SK-N-SH treated with all-trans-retinoic acid at 6 μM for 48 hours (cell line): ENCODE data around the gene GALNT13.

Experiments used
- BACH2 ChIP-seq: fragments of 250-450 bp; sonication (Bioruptor Pico); IDR thresholded peaks from 2 replicates; pipeline ENCODE4 v1.9.0; 2021; ENCODE audit warnings: mild to moderate bottlenecking, borderline replicate concordance
- CSDC2 ChIP-seq: fragments of 250-450 bp; sonication (Bioruptor Pico); IDR thresholded peaks from 2 replicates; pipeline ENCODE4 v1.5.0; 2020; ENCODE audit warnings: mild to moderate bottlenecking, moderate library complexity
- ESRRG ChIP-seq: fragments of 250-450 bp; sonication (Bioruptor Pico); IDR thresholded peaks from 2 replicates; pipeline ENCODE4 v1.6.1; 2021; ENCODE audit warnings: mild to moderate bottlenecking
- ISL1 ChIP-seq: fragments of 250-450 bp; sonication (Bioruptor Pico); IDR thresholded peaks from 2 replicates; pipeline ENCODE4 v2.1.2; 2022; ENCODE audit warnings: mild to moderate bottlenecking, moderate library complexity
- POU6F1 ChIP-seq: fragments of 250-450 bp; sonication (Bioruptor Pico); IDR thresholded peaks from 2 replicates; pipeline ENCODE4 v1.8.0; 2021; ENCODE audit warnings: low read depth, mild to moderate bottlenecking, moderate library complexity, borderline replicate concordance
- PPARA ChIP-seq: fragments of 250-450 bp; sonication (Bioruptor Pico); IDR thresholded peaks from 2 replicates; pipeline ENCODE4 v1.5.0; 2020; ENCODE audit warnings: mild to moderate bottlenecking, borderline replicate concordance
- SNAI2 ChIP-seq: fragments of 250-450 bp; sonication (Bioruptor Pico); IDR thresholded peaks from 2 replicates; pipeline ENCODE4 v1.5.0; 2020; ENCODE audit warnings: mild to moderate bottlenecking, moderate library complexity
- TCF4 ChIP-seq: fragments of 250-450 bp; sonication (Bioruptor Pico); IDR thresholded peaks from 2 replicates; pipeline ENCODE4 v1.8.0; 2021; ENCODE audit warnings: mild to moderate bottlenecking, moderate library complexity, borderline replicate concordance
- TOX ChIP-seq: fragments of 250-450 bp; sonication (Bioruptor Pico); IDR thresholded peaks from 2 replicates; pipeline ENCODE4 v1.8.0; 2021; ENCODE audit warnings: mild to moderate bottlenecking, moderate library complexity, borderline replicate concordance
- ZFP3 ChIP-seq: fragments of 250-450 bp; sonication (Bioruptor Pico); IDR thresholded peaks from 2 replicates; pipeline ENCODE4 v1.5.0; 2020; ENCODE audit warnings: mild to moderate bottlenecking, moderate library complexity
- ZNF565 ChIP-seq: fragments of 450-650 bp; formaldehyde crosslinking; conservative IDR thresholded peaks from 2 replicates; pipeline ENCODE4 v1.5.0; 2020; ENCODE audit warnings: low read depth, mild to moderate bottlenecking, moderate library complexity
- TF ChIP-seq, protein P1 (sequence below): fragments of 250-450 bp; sonication (Bioruptor Pico); IDR thresholded peaks from 2 replicates; pipeline ENCODE4 v1.8.0; 2020; ENCODE audit warnings: mild to moderate bottlenecking, moderate library complexity, borderline replicate concordance
- TF ChIP-seq, protein P2 (sequence below): fragments of 250-450 bp; sonication (Bioruptor Pico); IDR thresholded peaks from 2 replicates; pipeline ENCODE4 v1.5.0; 2020; ENCODE audit warnings: mild to moderate bottlenecking, moderate library complexity
- TF ChIP-seq, protein P3 (sequence below): fragments of 250-450 bp; sonication (Bioruptor Pico); IDR thresholded peaks from 2 replicates; pipeline ENCODE4 v1.5.1; 2020; ENCODE audit warnings: low read depth, mild to moderate bottlenecking, moderate library complexity

DNA sequence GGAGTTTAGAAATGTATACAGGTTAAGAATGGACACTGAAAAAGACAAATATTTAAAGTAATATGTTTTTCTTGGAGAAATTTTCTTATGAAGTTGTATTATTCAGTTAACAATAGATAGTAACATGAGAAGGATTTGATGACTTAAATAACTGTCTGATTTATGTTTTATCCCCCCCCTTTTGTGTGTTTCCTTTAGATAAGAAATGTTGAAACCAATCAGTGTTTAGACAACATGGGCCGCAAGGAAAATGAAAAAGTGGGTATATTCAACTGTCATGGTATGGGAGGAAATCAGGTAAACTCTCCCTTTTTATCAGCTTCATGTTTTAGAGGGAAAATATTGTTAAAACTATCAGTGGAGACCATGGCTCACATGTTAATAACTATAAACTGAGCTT, 537.1 kb downstream of the GALNT13 start:
- TF ChIP-seq, protein P1, sequence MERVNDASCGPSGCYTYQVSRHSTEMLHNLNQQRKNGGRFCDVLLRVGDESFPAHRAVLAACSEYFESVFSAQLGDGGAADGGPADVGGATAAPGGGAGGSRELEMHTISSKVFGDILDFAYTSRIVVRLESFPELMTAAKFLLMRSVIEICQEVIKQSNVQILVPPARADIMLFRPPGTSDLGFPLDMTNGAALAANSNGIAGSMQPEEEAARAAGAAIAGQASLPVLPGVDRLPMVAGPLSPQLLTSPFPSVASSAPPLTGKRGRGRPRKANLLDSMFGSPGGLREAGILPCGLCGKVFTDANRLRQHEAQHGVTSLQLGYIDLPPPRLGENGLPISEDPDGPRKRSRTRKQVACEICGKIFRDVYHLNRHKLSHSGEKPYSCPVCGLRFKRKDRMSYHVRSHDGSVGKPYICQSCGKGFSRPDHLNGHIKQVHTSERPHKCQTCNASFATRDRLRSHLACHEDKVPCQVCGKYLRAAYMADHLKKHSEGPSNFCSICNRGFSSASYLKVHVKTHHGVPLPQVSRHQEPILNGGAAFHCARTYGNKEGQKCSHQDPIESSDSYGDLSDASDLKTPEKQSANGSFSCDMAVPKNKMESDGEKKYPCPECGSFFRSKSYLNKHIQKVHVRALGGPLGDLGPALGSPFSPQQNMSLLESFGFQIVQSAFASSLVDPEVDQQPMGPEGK (CRISPR knock-in tag): no peak
- TF ChIP-seq ZNF565 (CRISPR knock-in tag) (no peak), ISL1 (CRISPR knock-in tag) (no peak), TOX (CRISPR knock-in tag) (no peak), CSDC2 (no peak), PPARA (CRISPR knock-in tag) (no peak), POU6F1 (no peak), SNAI2 (no peak), TCF4 (CRISPR knock-in tag) (no peak), BACH2 (CRISPR knock-in tag) (no peak), ZFP3 (no peak), ESRRG (CRISPR knock-in tag) (no peak)
- TF ChIP-seq, protein P2, sequence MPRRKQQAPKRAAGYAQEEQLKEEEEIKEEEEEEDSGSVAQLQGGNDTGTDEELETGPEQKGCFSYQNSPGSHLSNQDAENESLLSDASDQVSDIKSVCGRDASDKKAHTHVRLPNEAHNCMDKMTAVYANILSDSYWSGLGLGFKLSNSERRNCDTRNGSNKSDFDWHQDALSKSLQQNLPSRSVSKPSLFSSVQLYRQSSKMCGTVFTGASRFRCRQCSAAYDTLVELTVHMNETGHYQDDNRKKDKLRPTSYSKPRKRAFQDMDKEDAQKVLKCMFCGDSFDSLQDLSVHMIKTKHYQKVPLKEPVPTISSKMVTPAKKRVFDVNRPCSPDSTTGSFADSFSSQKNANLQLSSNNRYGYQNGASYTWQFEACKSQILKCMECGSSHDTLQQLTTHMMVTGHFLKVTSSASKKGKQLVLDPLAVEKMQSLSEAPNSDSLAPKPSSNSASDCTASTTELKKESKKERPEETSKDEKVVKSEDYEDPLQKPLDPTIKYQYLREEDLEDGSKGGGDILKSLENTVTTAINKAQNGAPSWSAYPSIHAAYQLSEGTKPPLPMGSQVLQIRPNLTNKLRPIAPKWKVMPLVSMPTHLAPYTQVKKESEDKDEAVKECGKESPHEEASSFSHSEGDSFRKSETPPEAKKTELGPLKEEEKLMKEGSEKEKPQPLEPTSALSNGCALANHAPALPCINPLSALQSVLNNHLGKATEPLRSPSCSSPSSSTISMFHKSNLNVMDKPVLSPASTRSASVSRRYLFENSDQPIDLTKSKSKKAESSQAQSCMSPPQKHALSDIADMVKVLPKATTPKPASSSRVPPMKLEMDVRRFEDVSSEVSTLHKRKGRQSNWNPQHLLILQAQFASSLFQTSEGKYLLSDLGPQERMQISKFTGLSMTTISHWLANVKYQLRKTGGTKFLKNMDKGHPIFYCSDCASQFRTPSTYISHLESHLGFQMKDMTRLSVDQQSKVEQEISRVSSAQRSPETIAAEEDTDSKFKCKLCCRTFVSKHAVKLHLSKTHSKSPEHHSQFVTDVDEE (CRISPR knock-in tag): no peak
- TF ChIP-seq, protein P3, sequence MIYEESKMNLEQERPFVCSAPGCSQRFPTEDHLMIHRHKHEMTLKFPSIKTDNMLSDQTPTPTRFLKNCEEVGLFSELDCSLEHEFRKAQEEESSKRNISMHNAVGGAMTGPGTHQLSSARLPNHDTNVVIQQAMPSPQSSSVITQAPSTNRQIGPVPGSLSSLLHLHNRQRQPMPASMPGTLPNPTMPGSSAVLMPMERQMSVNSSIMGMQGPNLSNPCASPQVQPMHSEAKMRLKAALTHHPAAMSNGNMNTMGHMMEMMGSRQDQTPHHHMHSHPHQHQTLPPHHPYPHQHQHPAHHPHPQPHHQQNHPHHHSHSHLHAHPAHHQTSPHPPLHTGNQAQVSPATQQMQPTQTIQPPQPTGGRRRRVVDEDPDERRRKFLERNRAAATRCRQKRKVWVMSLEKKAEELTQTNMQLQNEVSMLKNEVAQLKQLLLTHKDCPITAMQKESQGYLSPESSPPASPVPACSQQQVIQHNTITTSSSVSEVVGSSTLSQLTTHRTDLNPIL (CRISPR knock-in tag): no peak
